ENCODE measurements around the gene SPATA2L.

The SPATA2L gene

GRCh38 chr16:89653656-89654295 lies 47.7 kb downstream of the SPATA2L start:
- DNase-seq = no peak

- no peak for DNase-seq
Observed at GRCh38 chr16:89651584-89651983, 49.9 kb downstream of the SPATA2L start.

GRCh38 chr16:89646906-89647305 lies 54.6 kb downstream of the SPATA2L start:
- DNase-seq = no peak

Data from effector CD8-positive, alpha-beta T cell (primary cell).